GM12878 (cell line): ENCODE measurements around the gene TLR10. TPM values are rescaled to one million over a fixed set of nuclear protein-coding genes. Genes with fewer than 3 reads are reported as not detected.
A peak's percentile ranks its signal among the peaks of the same experiment; 100 is the strongest.

Experiments
- BHLHE40 ChIP-seq, 2 experiments: fragments of 450-650 bp in 1 of 2; IDR thresholded peaks; 2 replicates each; pipeline ENCODE4 v1.6.1; 2011 to 2017; ENCODE audit warnings: low read depth in 2 of 2, borderline replicate concordance in 1 of 2, improper control_type of control experiment in 1 of 2, low read length in 1 of 2, mild to moderate bottlenecking in 1 of 2
- CBFB ChIP-seq: IDR thresholded peaks from 2 replicates; pipeline ENCODE4 v1.6.1; 2016; ENCODE audit warnings: antibody characterized with exemption, low read depth
- CHD1 ChIP-seq: IDR thresholded peaks from 2 replicates; pipeline ENCODE4 v1.6.1; 2012; ENCODE audit warnings: low read depth, low read length, improper control_type of control experiment
- MEF2A ChIP-seq: IDR thresholded peaks from 2 replicates; pipeline ENCODE4 v1.6.1; 2011; ENCODE audit warnings: low read depth, mild to moderate bottlenecking, low read length, moderate library complexity; ENCODE audit not compliant: insufficient read depth
- MEF2B ChIP-seq: fragments of 450-650 bp; IDR thresholded peaks from 2 replicates; pipeline ENCODE4 v1.6.1; 2018; ENCODE audit warnings: mild to moderate bottlenecking, moderate library complexity; ENCODE audit not compliant: partially characterized antibody, poor library complexity, severe bottlenecking
- MTA2 ChIP-seq: fragments of 450-650 bp; IDR thresholded peaks from 2 replicates; pipeline ENCODE4 v1.6.1; 2016; ENCODE audit warnings: low read depth, mild to moderate bottlenecking, moderate library complexity
- MXI1 ChIP-seq: fragments of 150-350 bp; IDR thresholded peaks from 2 replicates; pipeline ENCODE4 v1.6.1; 2011; ENCODE audit warnings: low read depth, mild to moderate bottlenecking, inconsistent platforms, low read length, improper control_type of control experiment
- NBN ChIP-seq: fragments of 450-650 bp; IDR thresholded peaks from 2 replicates; pipeline ENCODE4 v1.6.1; 2016
- NFXL1 ChIP-seq: fragments of 450-650 bp; IDR thresholded peaks from 2 replicates; pipeline ENCODE4 v1.6.1; 2017; ENCODE audit warnings: antibody characterized with exemption, mild to moderate bottlenecking, borderline replicate concordance
- POLR2A ChIP-seq: IDR thresholded peaks from 2 replicates; pipeline ENCODE4 v1.6.1; 2011; ENCODE audit warnings: low read depth, mild to moderate bottlenecking, low read length
- RAD51 ChIP-seq: fragments of 450-650 bp; IDR thresholded peaks from 2 replicates; pipeline ENCODE4 v1.6.1; 2016; ENCODE audit warnings: moderate library complexity, mild to moderate bottlenecking, inconsistent platforms
- RFX5 ChIP-seq: IDR thresholded peaks from 2 replicates; pipeline ENCODE4 v1.6.1; 2011; ENCODE audit warnings: low read depth, low read length, improper control_type of control experiment
- SMAD1 ChIP-seq: fragments of 450-650 bp; IDR thresholded peaks from 2 replicates; pipeline ENCODE4 v1.6.1; 2018; ENCODE audit warnings: mild to moderate bottlenecking, low read depth; ENCODE audit not compliant: partially characterized antibody
- SMARCA5 ChIP-seq: fragments of 450-650 bp; IDR thresholded peaks from 2 replicates; pipeline ENCODE4 v1.6.1; 2017; ENCODE audit warnings: mild to moderate bottlenecking
- SRF ChIP-seq, 2 experiments: IDR thresholded peaks; 2 replicates each; pipeline ENCODE4 v1.6.1; 2011; ENCODE audit warnings: low read depth in 2 of 2, low read length in 2 of 2, mild to moderate bottlenecking in 1 of 2, moderate library complexity in 1 of 2
- TAF1 ChIP-seq: IDR thresholded peaks from 2 replicates; pipeline ENCODE4 v1.6.1; 2011; ENCODE audit warnings: mild to moderate bottlenecking, low read depth, low read length, borderline replicate concordance
- TBL1XR1 ChIP-seq: IDR thresholded peaks from 2 replicates; pipeline ENCODE4 v1.6.1; 2012; ENCODE audit warnings: low read depth, low read length, improper control_type of control experiment
- TCF12 ChIP-seq: IDR thresholded peaks from 2 replicates; pipeline ENCODE4 v1.6.1; 2011; ENCODE audit warnings: low read depth, mild to moderate bottlenecking, low read length
- TCF3 ChIP-seq: IDR thresholded peaks from 2 replicates; pipeline ENCODE4 v1.6.1; 2012; ENCODE audit warnings: low read depth, mild to moderate bottlenecking, low read length, borderline replicate concordance; ENCODE audit not compliant: insufficient read depth
- ZNF24 ChIP-seq: fragments of 450-650 bp; IDR thresholded peaks from 2 replicates; pipeline ENCODE4 v1.6.1; 2017; ENCODE audit warnings: antibody characterized with exemption, mild to moderate bottlenecking
- ZNF274 ChIP-seq: IDR thresholded peaks from one replicate; pipeline ENCODE4 v1.8.0; 2011; ENCODE audit not compliant: insufficient read length, insufficient read depth
- ZNF384 ChIP-seq: IDR thresholded peaks from 2 replicates; pipeline ENCODE4 v1.6.1; 2012; ENCODE audit warnings: low read depth, mild to moderate bottlenecking, low read length, improper control_type of control experiment, borderline replicate concordance
- polyA plus RNA-seq, 11 experiments: library from polyadenylated mRNA; depleted of rRNA in 4 of 11; unstranded in 6 of 11; stranded (reverse) in 5 of 11; fragments of >200 nt; fragmentation: Nextera tagmentation in 4 of 11; fragmentation: Illumina TruSeq in 1 of 11; extraction: Ambion mirVana in 4 of 11; extraction: Trizol in 1 of 11; gene quantifications; 1 replicate in 1 of 11; 2 replicates in 10 of 11; pipeline versions ENCODE4 v1.2.1 to v1.2.3, GENCODE V29; 2011 to 2016; ENCODE audit warnings: inconsistent platforms in 2 of 11, missing spikeins in 2 of 11, low read depth in 1 of 11
- total RNA-seq, 4 experiments: library from RNA; depleted of rRNA in 3 of 4; stranded (reverse); fragments of >200 nt in 3 of 4; fragmentation: Illumina TruSeq in 1 of 4; extraction: Trizol in 1 of 4; gene quantifications; 2 replicates each; pipeline versions ENCODE4 v1.2.1 to v1.2.3, GENCODE V29; 2013 to 2021
- TF ChIP-seq, protein P1 (sequence below): IDR thresholded peaks from 2 replicates; pipeline ENCODE4 v1.6.1; 2011; ENCODE audit warnings: borderline replicate concordance, low read depth, mild to moderate bottlenecking, moderate library complexity, mixed read lengths, low read length; ENCODE audit not compliant: insufficient read depth; ENCODE audit errors: extremely low read length
- TF ChIP-seq, protein P2 (sequence below): fragments of 450-650 bp; IDR thresholded peaks from 2 replicates; pipeline ENCODE4 v1.6.1; 2016; ENCODE audit warnings: mild to moderate bottlenecking
- TF ChIP-seq, protein P3 (sequence below): fragments of 450-650 bp; formaldehyde crosslinking; IDR thresholded peaks from 2 replicates; pipeline ENCODE4 v1.4.0; 2022; ENCODE audit warnings: mild to moderate bottlenecking, moderate library complexity

TLR10 gene
- total and polyA plus RNA-seq, 10 of the 15 experiments (the other 5 are each of a cell fraction or from before 2014, with no cell fraction given) = 31.5 to 149 (median 64.9) TPM

DNA sequence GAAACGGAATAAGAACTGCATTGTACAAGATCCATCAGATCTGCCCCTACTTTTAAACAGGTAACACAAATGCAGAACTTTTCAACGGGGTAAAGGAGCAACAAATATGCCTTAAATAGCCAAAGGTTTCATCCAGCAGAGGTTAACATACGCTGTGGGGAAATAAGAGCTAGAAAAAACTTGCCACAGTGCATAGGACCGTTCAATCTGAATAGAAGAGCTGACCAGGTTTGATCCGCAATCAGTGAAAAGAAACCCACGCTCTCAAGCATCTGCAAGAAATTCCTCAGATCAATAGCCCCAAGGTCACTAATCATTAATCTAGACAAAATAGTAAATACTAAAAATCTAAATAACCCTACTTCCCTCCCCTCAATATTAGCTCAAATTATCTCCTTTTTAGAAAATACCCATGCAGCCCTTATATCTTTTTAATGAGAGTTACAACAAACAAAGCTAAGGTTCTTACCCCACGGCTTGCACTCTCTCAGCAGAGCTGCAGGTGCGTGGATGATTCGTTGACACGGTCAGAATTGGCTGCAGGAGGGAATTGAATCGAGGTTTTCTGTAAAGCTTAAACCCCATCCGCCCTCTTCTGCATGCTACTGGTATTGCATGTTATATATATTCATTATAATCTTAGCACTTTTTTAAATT is at the start of gene TLR10 (continued):
- TF ChIP-seq MEF2B (peak; percentile 26), TAF1 (peak; percentile 73), SRF (IDR thresholded peaks at IDR 0.05; ENCODE audit: low read depth in 2 of 2, low read length in 2 of 2) (0 out of 4 replicates have a peak, but pooled peaks of 1 of the 2 experiments have one; percentile 16), ZNF384 (peak; percentile 43; the same call in 1 of the 2 replicates), ZNF274 (no peak), SMAD1 (peak; percentile 53), TCF3 (peak; percentile 44; the same call in 1 of the 2 replicates), SMARCA5 (peak; percentile 79; the same call in 1 of the 2 replicates), TBL1XR1 (no peak), MTA2 (0 out of 2 replicates have a peak, but pooled peaks have one; percentile 34), MEF2A (peak; percentile 77), ZNF24 (peak; percentile 56; the same call in 1 of the 2 replicates), NBN (peak; percentile 54; the same call in 1 of the 2 replicates), RAD51 (peak; percentile 23; the same call in 1 of the 2 replicates), CHD1 (no peak), TCF12 (peak; percentile 54; the same call in 1 of the 2 replicates), POLR2A (peak; percentile 72), NFXL1 (no peak), RFX5 (no peak), MXI1 (no peak), BHLHE40 (IDR thresholded peaks at IDR 0.05; ENCODE audit: borderline replicate concordance in 1 of 2, low read depth in 2 of 2, low read length in 1 of 2) (peak; percentile 52 to 57; a peak in 2 of 4 replicates), CBFB (peak; percentile 34; the same call in 1 of the 2 replicates)
- TF ChIP-seq, protein P1, sequence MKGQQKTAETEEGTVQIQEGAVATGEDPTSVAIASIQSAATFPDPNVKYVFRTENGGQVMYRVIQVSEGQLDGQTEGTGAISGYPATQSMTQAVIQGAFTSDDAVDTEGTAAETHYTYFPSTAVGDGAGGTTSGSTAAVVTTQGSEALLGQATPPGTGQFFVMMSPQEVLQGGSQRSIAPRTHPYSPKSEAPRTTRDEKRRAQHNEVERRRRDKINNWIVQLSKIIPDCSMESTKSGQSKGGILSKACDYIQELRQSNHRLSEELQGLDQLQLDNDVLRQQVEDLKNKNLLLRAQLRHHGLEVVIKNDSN = no peak
- TF ChIP-seq, protein P2, sequence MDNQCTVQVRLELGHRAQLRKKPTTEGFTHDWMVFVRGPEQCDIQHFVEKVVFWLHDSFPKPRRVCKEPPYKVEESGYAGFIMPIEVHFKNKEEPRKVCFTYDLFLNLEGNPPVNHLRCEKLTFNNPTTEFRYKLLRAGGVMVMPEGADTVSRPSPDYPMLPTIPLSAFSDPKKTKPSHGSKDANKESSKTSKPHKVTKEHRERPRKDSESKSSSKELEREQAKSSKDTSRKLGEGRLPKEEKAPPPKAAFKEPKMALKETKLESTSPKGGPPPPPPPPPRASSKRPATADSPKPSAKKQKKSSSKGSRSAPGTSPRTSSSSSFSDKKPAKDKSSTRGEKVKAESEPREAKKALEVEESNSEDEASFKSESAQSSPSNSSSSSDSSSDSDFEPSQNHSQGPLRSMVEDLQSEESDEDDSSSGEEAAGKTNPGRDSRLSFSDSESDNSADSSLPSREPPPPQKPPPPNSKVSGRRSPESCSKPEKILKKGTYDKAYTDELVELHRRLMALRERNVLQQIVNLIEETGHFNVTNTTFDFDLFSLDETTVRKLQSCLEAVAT = peak; percentile 83
- TF ChIP-seq, protein P3, sequence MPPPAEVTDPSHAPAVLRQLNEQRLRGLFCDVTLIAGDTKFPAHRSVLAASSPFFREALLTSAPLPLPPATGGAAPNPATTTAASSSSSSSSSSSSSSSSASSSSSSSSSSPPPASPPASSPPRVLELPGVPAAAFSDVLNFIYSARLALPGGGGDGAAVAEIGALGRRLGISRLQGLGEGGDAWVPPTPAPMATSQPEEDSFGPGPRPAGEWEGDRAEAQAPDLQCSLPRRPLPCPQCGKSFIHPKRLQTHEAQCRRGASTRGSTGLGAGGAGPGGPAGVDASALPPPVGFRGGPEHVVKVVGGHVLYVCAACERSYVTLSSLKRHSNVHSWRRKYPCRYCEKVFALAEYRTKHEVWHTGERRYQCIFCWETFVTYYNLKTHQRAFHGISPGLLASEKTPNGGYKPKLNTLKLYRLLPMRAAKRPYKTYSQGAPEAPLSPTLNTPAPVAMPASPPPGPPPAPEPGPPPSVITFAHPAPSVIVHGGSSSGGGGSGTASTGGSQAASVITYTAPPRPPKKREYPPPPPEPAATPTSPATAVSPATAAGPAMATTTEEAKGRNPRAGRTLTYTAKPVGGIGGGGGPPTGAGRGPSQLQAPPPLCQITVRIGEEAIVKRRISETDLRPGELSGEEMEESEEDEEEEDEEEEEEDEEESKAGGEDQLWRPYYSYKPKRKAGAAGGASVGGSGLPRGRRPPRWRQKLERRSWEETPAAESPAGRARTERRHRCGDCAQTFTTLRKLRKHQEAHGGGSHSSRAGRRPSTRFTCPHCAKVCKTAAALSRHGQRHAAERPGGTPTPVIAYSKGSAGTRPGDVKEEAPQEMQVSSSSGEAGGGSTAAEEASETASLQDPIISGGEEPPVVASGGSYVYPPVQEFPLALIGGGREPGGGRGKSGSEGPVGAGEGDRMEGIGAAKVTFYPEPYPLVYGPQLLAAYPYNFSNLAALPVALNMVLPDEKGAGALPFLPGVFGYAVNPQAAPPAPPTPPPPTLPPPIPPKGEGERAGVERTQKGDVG (CRISPR knock-in tag) = 0 out of 2 replicates have a peak, but pooled peaks have one; percentile 5
